ENCODE results near the gene GABRR2. TPM values are rescaled to one million over a fixed set of nuclear protein-coding genes. Genes with fewer than 3 reads are reported as not detected.

GABRR2 gene
- total RNA-seq (2012; rRNA removed) = under 0.01 TPM in 1 of 2 replicates, not detected in the other
- polyA plus RNA-seq (2012; rRNA removed) = 0.24 and 0.26 TPM in 2 replicates
- 0.16 TPM in 1 of 2 replicates, not detected in the other for polyA plus RNA-seq (2012; cell fraction: cytosol; rRNA removed)
- 1.4 and 2.4 TPM in 2 replicates for polyA plus RNA-seq (2012; cell fraction: nucleus; rRNA removed; ENCODE audit: low replicate concordance)
- percentile 23 among the genes with signal in this experiment for Bru-seq, nascent RNA
- percentile 38 among the genes with signal in this experiment for BruChase-seq, experiment 1, labeled RNA remaining after a 6-hour chase
- BruChase-seq, experiment 2, labeled RNA remaining after a 2-hour chase = percentile 38 among the genes with signal in this experiment
- long read RNA-seq, partial matches to known transcripts = 0 of 1 reads
- long read RNA-seq, other reads (novel, unspliced or antisense) = 1 of 1 reads

DNA sequence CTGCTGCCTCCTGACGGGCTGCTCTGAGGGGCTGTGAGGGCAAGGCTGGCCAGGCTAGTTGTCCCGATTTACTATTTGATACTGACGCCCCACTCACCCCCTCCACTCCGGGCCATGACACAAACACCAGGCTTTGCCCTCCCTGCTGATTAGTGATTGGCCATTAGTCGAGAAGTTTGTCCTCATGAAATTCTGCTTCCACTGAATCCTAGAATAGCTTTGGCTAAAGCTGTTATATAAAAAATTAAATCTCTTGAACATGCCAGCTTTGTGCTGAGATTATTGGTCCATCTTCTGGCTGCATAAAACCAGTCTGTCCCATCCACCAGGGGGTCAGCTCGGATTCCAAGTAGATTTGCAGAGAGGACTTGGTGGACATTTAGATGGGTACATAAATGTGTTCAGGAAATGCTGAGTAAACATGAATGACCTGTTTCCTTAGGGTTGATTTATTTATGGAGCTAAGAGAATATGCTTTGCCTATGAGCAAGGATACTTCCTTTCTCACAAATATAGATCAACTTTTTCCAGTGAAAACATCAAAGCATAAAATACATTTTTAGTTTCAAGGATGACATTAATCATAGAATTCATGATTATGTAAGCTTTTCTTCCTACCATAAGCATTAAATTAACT lies at the start of gene GABRR2:
Gene GABRR2 (minus strand): TSS at position 51 of the 637 bp plus-strand sequence. CDS start 134 bp downstream, outside the sequence.
- DNase-seq (no peak), ATAC-seq (ENCODE audit: low read depth) (no peak)

More for the DNA sequence above, at the start of gene GABRR2:
- H4K20me1 ChIP-seq (ENCODE audit: insufficient read depth, low read length) = peaks cover 17% of the 10 kb centered on the region; the same call in 1 of the 2 replicates
- TF ChIP-seq RFX5 (IDR thresholded peaks at IDR 0.05; ENCODE audit: low read depth, low read length) (no peak), NFE2L2 (IDR thresholded peaks at IDR 0.05; ENCODE audit: low read depth, low read length) (no peak), MXI1 (IDR thresholded peaks at IDR 0.05; ENCODE audit: borderline replicate concordance, low read depth, low read length) (no peak), FOS (IDR thresholded peaks at IDR 0.05; ENCODE audit: low read depth, low read length) (no peak), MAFK (IDR thresholded peaks at IDR 0.05; ENCODE audit: low read depth, low read length) (0 out of 2 replicates have a peak, but pooled peaks have one; percentile 12), POLR2A (IDR thresholded peaks at IDR 0.05; ENCODE audit: low read depth, low read length) (no peak), CEBPB (IDR thresholded peaks at IDR 0.05; ENCODE audit: low read depth, low read length) (no peak)
- TF ChIP-seq, protein P1, sequence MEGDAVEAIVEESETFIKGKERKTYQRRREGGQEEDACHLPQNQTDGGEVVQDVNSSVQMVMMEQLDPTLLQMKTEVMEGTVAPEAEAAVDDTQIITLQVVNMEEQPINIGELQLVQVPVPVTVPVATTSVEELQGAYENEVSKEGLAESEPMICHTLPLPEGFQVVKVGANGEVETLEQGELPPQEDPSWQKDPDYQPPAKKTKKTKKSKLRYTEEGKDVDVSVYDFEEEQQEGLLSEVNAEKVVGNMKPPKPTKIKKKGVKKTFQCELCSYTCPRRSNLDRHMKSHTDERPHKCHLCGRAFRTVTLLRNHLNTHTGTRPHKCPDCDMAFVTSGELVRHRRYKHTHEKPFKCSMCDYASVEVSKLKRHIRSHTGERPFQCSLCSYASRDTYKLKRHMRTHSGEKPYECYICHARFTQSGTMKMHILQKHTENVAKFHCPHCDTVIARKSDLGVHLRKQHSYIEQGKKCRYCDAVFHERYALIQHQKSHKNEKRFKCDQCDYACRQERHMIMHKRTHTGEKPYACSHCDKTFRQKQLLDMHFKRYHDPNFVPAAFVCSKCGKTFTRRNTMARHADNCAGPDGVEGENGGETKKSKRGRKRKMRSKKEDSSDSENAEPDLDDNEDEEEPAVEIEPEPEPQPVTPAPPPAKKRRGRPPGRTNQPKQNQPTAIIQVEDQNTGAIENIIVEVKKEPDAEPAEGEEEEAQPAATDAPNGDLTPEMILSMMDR (conservative IDR thresholded peaks at IDR 0.05; ENCODE audit: low read depth, low read length) = no peak
- H2BK15ac ChIP-seq (ENCODE audit: low read depth, low read length) = no peak within 1 kb of the TSS
- no peak within 1 kb of the TSS for H4K8ac ChIP-seq (ENCODE audit: low read depth in 2 of 2, low read length in 2 of 2)
- H2AK5ac ChIP-seq (ENCODE audit: low read depth, low read length) = no peak within 1 kb of the TSS
- no peaks in the 10 kb centered on the region for H3K79me1 ChIP-seq (ENCODE audit: low read depth in 1 of 2, low read length in 2 of 2)
- H2AK9ac ChIP-seq (replicated peaks; ENCODE audit: low read depth, low read length, poor library complexity) = no peak within 1 kb of the TSS
- WGBS, 2 experiments (ENCODE audit: extremely low coverage in 2 of 2, insufficient read length in 1 of 2) = no CpG with 5 or more reads among the region's 6 CpGs
- H3K18ac ChIP-seq (ENCODE audit: low read depth, low read length) = no peak within 1 kb of the TSS
- no peaks in the 10 kb centered on the region for H3K27me3 ChIP-seq (ENCODE audit: control insufficient read depth, insufficient read depth, low read length)
- no peaks in the 10 kb centered on the region for H3K9me3 ChIP-seq (ENCODE audit: control insufficient read depth, insufficient read depth, low read length)
- no peak within 1 kb of the TSS for H3K4me3 ChIP-seq (ENCODE audit: insufficient read depth, low read depth, low read length)
- no peak within 1 kb of the TSS for H2BK20ac ChIP-seq (ENCODE audit: low read depth, low read length)
- H3K27ac ChIP-seq (ENCODE audit: insufficient read depth, low read length) = no peak within 1 kb of the TSS
- no peak within 1 kb of the TSS for H3K9ac ChIP-seq (ENCODE audit: low read depth, low read length)
- H3K36me3 ChIP-seq (ENCODE audit: control insufficient read depth, insufficient read depth, low read length) = peaks cover 5% of the 10 kb centered on the region
- H3K14ac ChIP-seq (replicated peaks; ENCODE audit: low read depth, low read length) = no peak within 1 kb of the TSS
- POLR2A ChIA-PET (ENCODE audit: unreplicated experiment) = interaction anchor here (0.5 kb wide), 1 partner anchor 16 kb away, joined by 4 read pairs; no protein-coding TSS in a partner anchor
- H3K4me1 ChIP-seq (ENCODE audit: control insufficient read depth, insufficient read depth, low read length) = peaks cover 6% of the 10 kb centered on the region; the same call in 1 of the 2 replicates
- in situ Hi-C loops (cut with MboI; ENCODE audit: low sequenced_read_pairs) = no loop called here
- H2BK5ac ChIP-seq (ENCODE audit: low read depth, low read length, poor library complexity, severe bottlenecking) = no peak within 1 kb of the TSS
- no peak within 1 kb of the TSS for H3K23ac ChIP-seq (ENCODE audit: low read depth, low read length)
- no peak within 1 kb of the TSS for H3K56ac ChIP-seq (ENCODE audit: extremely low read depth, insufficient read depth, low read length)
- BruUV-seq (replicated peaks) = no TSS peak
- dilution Hi-C loops (cut with HindIII; ENCODE audit: low sequenced_read_pairs, unreplicated experiment) = no loop called here
- H2AFZ ChIP-seq (replicated peaks; ENCODE audit: low read length, poor library complexity) = no peak within 1 kb of the TSS
- peaks cover 8% of the 10 kb centered on the region; the same call in 1 of the 2 replicates for H3K9me1 ChIP-seq (ENCODE audit: insufficient read depth, low read length)
- CTCF ChIA-PET = no interaction called here
- intact Hi-C loops (cut with micrococcal nuclease) = no loop called here
- no peak within 1 kb of the TSS for H4K5ac ChIP-seq (ENCODE audit: low read depth, low read length)
- H4K91ac ChIP-seq (ENCODE audit: insufficient read depth, low read depth, low read length) = no peak within 1 kb of the TSS
- no peak within 1 kb of the TSS for H3K4me2 ChIP-seq (ENCODE audit: low read depth, low read length)
- no peak within 1 kb of the TSS for H2BK120ac ChIP-seq (ENCODE audit: low read depth, low read length)
- no peak within 1 kb of the TSS for H3K4ac ChIP-seq (ENCODE audit: low read depth, low read length)

Data from IMR-90 (cell line).